Stimulated activated CD4-positive, alpha-beta T cell treated with anti-CD3 and anti-CD28 coated beads, Interleukin-1b, Interleukin-23, amount 100 ng/mL, for 4 hours (primary cell): ENCODE data around the gene TPRN.

Experiments used
- DNase-seq, 2 donors: peaks; one replicate each; pipeline ENCODE4 v3.0.0-alpha.2; 2020; ENCODE audit warnings: low read depth in 2 of 2

Gene TPRN

GRCh38 chr9:137236238-137236935 lies 35.8 kb upstream of the TPRN start:
- DNase-seq = peak; percentile 92 to 94

- no peak for DNase-seq
These were observed 35.1 kb upstream of the TPRN start for GRCh38 chr9:137235424-137236237.

- DNase-seq = no peak
These were observed 34.4 kb upstream of the TPRN start for GRCh38 chr9:137234758-137235423.

- no peak for DNase-seq
These were observed 33.6 kb upstream of the TPRN start for GRCh38 chr9:137234055-137234697.

- DNase-seq = no peak
These were observed 32.8 kb upstream of the TPRN start for GRCh38 chr9:137233143-137233980.

- no peak for DNase-seq
These were observed 32.0 kb upstream of the TPRN start for GRCh38 chr9:137232510-137232909.

- no peak for DNase-seq
These were observed 31.6 kb upstream of the TPRN start for GRCh38 chr9:137232101-137232500.

GRCh38 chr9:137231372-137232039 lies 31.0 kb upstream of the TPRN start:
- no peak for DNase-seq

- no peak for DNase-seq
These were observed 30.3 kb upstream of the TPRN start, which contains the start of gene SLC34A3 for GRCh38 chr9:137230705-137231371. SLC34A3 (plus strand) TSS chr9:137230901; CDS start chr9:137231703, 802 bp downstream.

GRCh38 chr9:137229903-137230704 lies 29.6 kb upstream of the TPRN start:
- no peak for DNase-seq

- no peak for DNase-seq
These were observed 28.7 kb upstream of the TPRN start for GRCh38 chr9:137228968-137229896.

- no peak for DNase-seq
These were observed 28.0 kb upstream of the TPRN start for GRCh38 chr9:137228506-137228967.

- DNase-seq = no peak
These were observed 27.4 kb upstream of the TPRN start for GRCh38 chr9:137227853-137228505.

- DNase-seq = peak; percentile 77 to 79
These were observed 26.7 kb upstream of the TPRN start, which contains the start of gene RNF224 for GRCh38 chr9:137227054-137227852. RNF224 (plus strand) TSS chr9:137227502; CDS start chr9:137228336, 834 bp downstream.

GRCh38 chr9:137226338-137227053 lies 26.0 kb upstream of the TPRN start:
- DNase-seq = no peak
